Liver (tissue), 9 donors: Measurements from ENCODE around the gene COL19A1. TPM values are rescaled to one million over a fixed set of nuclear protein-coding genes. Genes with fewer than 3 reads are reported as not detected.

Source experiments
- DNase-seq: peaks from one replicate; pipeline ENCODE4 v3.0.0-alpha.2; 2017; ENCODE audit warnings: low spot score
- H3K27ac ChIP-seq, 2 donors: one replicate each; pipeline ENCODE4 v1.7.0; 2013; ENCODE audit warnings: inconsistent platforms in 2 of 2, low read length in 2 of 2, control low read depth in 1 of 2, low read depth in 1 of 2, mild to moderate bottlenecking in 1 of 2
- H3K27me3 ChIP-seq, 4 donors: one replicate each; pipeline versions ENCODE4 v1.6.1 to v1.7.0; 2013; ENCODE audit warnings: low read length in 3 of 4, inconsistent platforms in 1 of 4, mild to moderate bottlenecking in 1 of 4, moderate library complexity in 1 of 4; ENCODE audit not compliant: control insufficient read depth in 4 of 4, insufficient read depth in 4 of 4
- H3K36me3 ChIP-seq, 4 donors: one replicate each; pipeline versions ENCODE4 v1.6.1 to v1.7.0; 2013; ENCODE audit warnings: low read length in 3 of 4, mild to moderate bottlenecking in 3 of 4, low read depth in 1 of 4, moderate library complexity in 1 of 4; ENCODE audit not compliant: control insufficient read depth in 4 of 4, insufficient read depth in 3 of 4
- H3K4me1 ChIP-seq, 4 donors: one replicate each; pipeline versions ENCODE4 v1.6.1 to v1.7.0; 2013; ENCODE audit warnings: low read length in 3 of 4, mild to moderate bottlenecking in 3 of 4, moderate library complexity in 1 of 4; ENCODE audit not compliant: control insufficient read depth in 4 of 4, insufficient read depth in 4 of 4
- H3K4me3 ChIP-seq, 3 donors: one replicate each; pipeline versions ENCODE4 v1.6.1 to v1.7.0; 2013; ENCODE audit warnings: low read length in 3 of 3, control low read depth in 1 of 3, low read depth in 1 of 3, mild to moderate bottlenecking in 1 of 3
- H3K9ac ChIP-seq, 2 donors: one replicate each; pipeline ENCODE4 v1.7.0; 2013; ENCODE audit warnings: low read length in 2 of 2, mild to moderate bottlenecking in 2 of 2, moderate library complexity in 2 of 2, control low read depth in 1 of 2, low read depth in 1 of 2
- H3K9me3 ChIP-seq, 4 donors: one replicate each; pipeline versions ENCODE4 v1.6.1 to v1.7.0; 2013; ENCODE audit warnings: low read length in 3 of 4; ENCODE audit not compliant: control insufficient read depth in 4 of 4
- ATF3 ChIP-seq: IDR thresholded peaks from 2 replicates; pipeline ENCODE4 v1.6.1; 2016; ENCODE audit warnings: antibody characterized with exemption
- EGR1 ChIP-seq, 2 donors: IDR thresholded peaks; 2 replicates each; pipeline ENCODE4 v1.6.1; 2016 to 2018; ENCODE audit warnings: antibody characterized with exemption in 2 of 2, low read depth in 2 of 2
- FOXA1 ChIP-seq: IDR thresholded peaks from 2 replicates; pipeline ENCODE4 v1.6.1; 2016; ENCODE audit warnings: antibody characterized with exemption
- FOXA2 ChIP-seq: IDR thresholded peaks from 2 replicates; pipeline ENCODE4 v1.6.1; 2016; ENCODE audit warnings: antibody characterized with exemption
- GABPA ChIP-seq, 2 donors: IDR thresholded peaks in 1 of 2; conservative IDR thresholded peaks in 1 of 2; 2 replicates each; pipeline ENCODE4 v1.6.1; 2016; ENCODE audit warnings: antibody characterized with exemption in 2 of 2, mild to moderate bottlenecking in 1 of 2, moderate library complexity in 1 of 2
- HNF4G ChIP-seq: IDR thresholded peaks from 2 replicates; pipeline ENCODE4 v1.6.1; 2016; ENCODE audit warnings: antibody characterized with exemption
- NR2F2 ChIP-seq: IDR thresholded peaks from 2 replicates; pipeline ENCODE4 v1.6.1; 2016; ENCODE audit warnings: antibody characterized with exemption
- RAD21 ChIP-seq, 2 donors: IDR thresholded peaks; 2 replicates each; pipeline ENCODE4 v1.6.1; 2016; ENCODE audit warnings: antibody characterized with exemption in 2 of 2, mild to moderate bottlenecking in 2 of 2
- RXRA ChIP-seq, 2 donors: IDR thresholded peaks; 2 replicates each; pipeline ENCODE4 v1.6.1; 2017 to 2018; ENCODE audit warnings: antibody characterized with exemption in 2 of 2, mild to moderate bottlenecking in 1 of 2
- SP1 ChIP-seq: IDR thresholded peaks from 2 replicates; pipeline ENCODE4 v1.6.1; 2018; ENCODE audit warnings: antibody characterized with exemption, mild to moderate bottlenecking
- YY1 ChIP-seq: IDR thresholded peaks from 2 replicates; pipeline ENCODE4 v1.6.1; 2016; ENCODE audit warnings: antibody characterized with exemption, mild to moderate bottlenecking
- ZBTB33 ChIP-seq: IDR thresholded peaks from 2 replicates; pipeline ENCODE4 v1.6.1; 2016; ENCODE audit warnings: antibody characterized with exemption
- WGBS: extraction: QIAGEN DNeasy Blood & Tissue Kit; methylation state at CpG from one replicate; pipeline ENCODE4 v1.1.7; 2013; 5-methylcytosine and 5-hydroxymethylcytosine counted together
- polyA plus RNA-seq, 2 donors: library from polyadenylated mRNA; stranded (reverse) in 1 of 2; unstranded in 1 of 2; fragments of 200-250 nt in 1 of 2; fragments of >200 nt in 1 of 2; fragmentation: Nextera tagmentation in 1 of 2; extraction: Ambion mirVana in 1 of 2; gene quantifications; one replicate each; pipeline versions ENCODE4 v1.2.1 to v1.2.3, GENCODE V29; 2013 to 2015
- total RNA-seq, 2 donors: library from RNA; depleted of rRNA; stranded (reverse); fragments of >200 nt; gene quantifications; one replicate each; pipeline ENCODE4 v1.2.3, GENCODE V29; 2014
- TF ChIP-seq, protein P1 (sequence below): IDR thresholded peaks from 2 replicates; pipeline ENCODE4 v1.6.1; 2016; ENCODE audit warnings: antibody characterized with exemption, mild to moderate bottlenecking
- TF ChIP-seq, protein P2 (sequence below): IDR thresholded peaks from 2 replicates; pipeline ENCODE4 v1.6.1; 2016; ENCODE audit warnings: antibody characterized with exemption
- donor health status: healthy.
- donor health status: healthy.
- donor health status: healthy.
- donor health status: healthy.
- donor health status: healthy.

Gene COL19A1
- total and polyA plus RNA-seq, 4 donors: 0.25 to 0.51 TPM; not detected in 2

GRCh38 chr6:70215460-70216108 lies 349.2 kb downstream of the COL19A1 start:
- DNase-seq: no peak
- Histone ChIP-seq H3K36me3 (no peaks in the 10 kb centered on the region), H3K9ac (no peak overlapping the region), H3K27me3 (peaks cover 0 to 5% (median 0%) of the 10 kb centered on the region in 4 donors), H3K4me1 (no peaks in the 10 kb centered on the region), H3K27ac (no peak overlapping the region), H3K4me3 (no peak overlapping the region), H3K9me3 (no peaks in the 10 kb centered on the region)
- TF ChIP-seq FOXA2 (no peak), HNF4G (no peak), RAD21 (IDR thresholded peaks at IDR 0.05) (no peak), FOXA1 (no peak), RXRA (IDR thresholded peaks at IDR 0.05) (no peak)
- TF ChIP-seq, protein P1, sequence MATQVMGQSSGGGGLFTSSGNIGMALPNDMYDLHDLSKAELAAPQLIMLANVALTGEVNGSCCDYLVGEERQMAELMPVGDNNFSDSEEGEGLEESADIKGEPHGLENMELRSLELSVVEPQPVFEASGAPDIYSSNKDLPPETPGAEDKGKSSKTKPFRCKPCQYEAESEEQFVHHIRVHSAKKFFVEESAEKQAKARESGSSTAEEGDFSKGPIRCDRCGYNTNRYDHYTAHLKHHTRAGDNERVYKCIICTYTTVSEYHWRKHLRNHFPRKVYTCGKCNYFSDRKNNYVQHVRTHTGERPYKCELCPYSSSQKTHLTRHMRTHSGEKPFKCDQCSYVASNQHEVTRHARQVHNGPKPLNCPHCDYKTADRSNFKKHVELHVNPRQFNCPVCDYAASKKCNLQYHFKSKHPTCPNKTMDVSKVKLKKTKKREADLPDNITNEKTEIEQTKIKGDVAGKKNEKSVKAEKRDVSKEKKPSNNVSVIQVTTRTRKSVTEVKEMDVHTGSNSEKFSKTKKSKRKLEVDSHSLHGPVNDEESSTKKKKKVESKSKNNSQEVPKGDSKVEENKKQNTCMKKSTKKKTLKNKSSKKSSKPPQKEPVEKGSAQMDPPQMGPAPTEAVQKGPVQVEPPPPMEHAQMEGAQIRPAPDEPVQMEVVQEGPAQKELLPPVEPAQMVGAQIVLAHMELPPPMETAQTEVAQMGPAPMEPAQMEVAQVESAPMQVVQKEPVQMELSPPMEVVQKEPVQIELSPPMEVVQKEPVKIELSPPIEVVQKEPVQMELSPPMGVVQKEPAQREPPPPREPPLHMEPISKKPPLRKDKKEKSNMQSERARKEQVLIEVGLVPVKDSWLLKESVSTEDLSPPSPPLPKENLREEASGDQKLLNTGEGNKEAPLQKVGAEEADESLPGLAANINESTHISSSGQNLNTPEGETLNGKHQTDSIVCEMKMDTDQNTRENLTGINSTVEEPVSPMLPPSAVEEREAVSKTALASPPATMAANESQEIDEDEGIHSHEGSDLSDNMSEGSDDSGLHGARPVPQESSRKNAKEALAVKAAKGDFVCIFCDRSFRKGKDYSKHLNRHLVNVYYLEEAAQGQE: no peak
- TF ChIP-seq, protein P2, sequence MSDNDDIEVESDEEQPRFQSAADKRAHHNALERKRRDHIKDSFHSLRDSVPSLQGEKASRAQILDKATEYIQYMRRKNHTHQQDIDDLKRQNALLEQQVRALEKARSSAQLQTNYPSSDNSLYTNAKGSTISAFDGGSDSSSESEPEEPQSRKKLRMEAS: no peak
- 86% methylated on average over 4 of the region's 4 CpGs for WGBS

DNA sequence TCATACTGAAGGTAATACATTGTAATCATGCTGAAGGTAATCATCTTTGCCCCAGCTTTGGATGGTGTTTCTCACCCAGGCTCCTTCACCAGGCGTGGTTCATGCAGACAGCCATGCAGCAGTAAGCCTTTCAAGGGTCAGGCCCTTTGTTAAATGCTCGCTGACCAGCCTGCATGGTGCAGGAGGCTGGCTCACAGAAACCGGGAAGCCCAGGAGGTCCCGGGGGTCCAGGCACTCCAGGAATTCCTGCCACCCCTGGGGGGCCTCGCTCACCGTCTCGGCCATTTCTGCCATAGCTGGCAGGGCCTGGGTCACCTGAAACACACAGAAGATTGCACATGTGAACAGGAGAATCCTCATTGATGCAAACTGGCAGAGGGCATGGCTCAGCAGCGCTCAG lies 350.4 kb downstream of the COL19A1 start:
- no peak for DNase-seq
- H3K9me3 ChIP-seq: no peaks in the 10 kb centered on the region
- H3K9ac ChIP-seq: no peak overlapping the region
- H3K27ac ChIP-seq: no peak overlapping the region
- TF ChIP-seq EGR1 (IDR thresholded peaks at IDR 0.05; ENCODE audit: low read depth in 2 of 2) (no peak), ATF3 (no peak), FOXA1 (no peak), RAD21 (IDR thresholded peaks at IDR 0.05) (no peak), ZBTB33 (no peak), RXRA (IDR thresholded peaks at IDR 0.05) (no peak), NR2F2 (no peak), SP1 (no peak), YY1 (no peak), GABPA (IDR thresholded peaks at IDR 0.05 in 1 of 2, conservative IDR thresholded peaks at IDR 0.05 in 1 of 2) (no peak)
- TF ChIP-seq, protein P2: no peak
- no peak overlapping the region for H3K4me3 ChIP-seq
- H3K27me3 ChIP-seq: peaks cover 0 to 5% (median 0%) of the 10 kb centered on the region in 4 donors
- H3K36me3 ChIP-seq: no peaks in the 10 kb centered on the region
- 68% methylated on average over 8 of the region's 8 CpGs for WGBS
- peaks cover 0 to 8% (median 4%) of the 10 kb centered on the region in 4 donors for H3K4me1 ChIP-seq
